Anterior cingulate cortex (tissue), 58 donors: ENCODE data around the gene UBR3.
A peak's percentile ranks its signal among the peaks of the same experiment; 100 is the strongest.

Experiments used
- DNase-seq, 58 donors: peaks; one replicate each; lab custom pipeline; 2025; lab: John Stamatoyannopoulos, UW

UBR3 gene

GRCh38 chr2:170030040-170030439 is 202.8 kb downstream of the UBR3 start:
- DNase-seq: no peak

- DNase-seq: no peak
Observed at GRCh38 chr2:170031288-170031687, 204.0 kb downstream of the UBR3 start.

- no peak for DNase-seq
Observed at GRCh38 chr2:170034596-170034995, 207.3 kb downstream of the UBR3 start.

DNA sequence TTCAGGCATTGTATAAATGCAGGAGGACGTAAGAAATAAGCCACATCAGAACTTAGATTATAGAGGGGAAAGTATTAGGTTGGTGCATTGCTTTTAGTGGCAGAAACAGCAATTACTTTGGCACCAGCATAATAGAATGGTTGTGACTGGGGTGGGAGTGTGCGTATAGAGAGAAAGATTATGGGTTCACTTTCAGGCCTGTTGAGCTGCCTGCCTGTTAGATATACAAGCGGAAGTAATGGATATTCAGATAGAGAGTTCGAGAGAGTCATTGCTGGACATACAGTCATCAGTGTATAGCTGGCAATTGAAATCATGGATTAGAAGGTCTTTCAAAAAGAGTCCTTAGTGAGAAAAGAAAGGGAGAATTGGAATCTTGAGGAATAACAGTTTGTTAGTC is 211.5 kb downstream of the UBR3 start:
- DNase-seq: no peak

GRCh38 chr2:170039401-170040172 is 212.3 kb downstream of the UBR3 start:
- no peak for DNase-seq

DNA sequence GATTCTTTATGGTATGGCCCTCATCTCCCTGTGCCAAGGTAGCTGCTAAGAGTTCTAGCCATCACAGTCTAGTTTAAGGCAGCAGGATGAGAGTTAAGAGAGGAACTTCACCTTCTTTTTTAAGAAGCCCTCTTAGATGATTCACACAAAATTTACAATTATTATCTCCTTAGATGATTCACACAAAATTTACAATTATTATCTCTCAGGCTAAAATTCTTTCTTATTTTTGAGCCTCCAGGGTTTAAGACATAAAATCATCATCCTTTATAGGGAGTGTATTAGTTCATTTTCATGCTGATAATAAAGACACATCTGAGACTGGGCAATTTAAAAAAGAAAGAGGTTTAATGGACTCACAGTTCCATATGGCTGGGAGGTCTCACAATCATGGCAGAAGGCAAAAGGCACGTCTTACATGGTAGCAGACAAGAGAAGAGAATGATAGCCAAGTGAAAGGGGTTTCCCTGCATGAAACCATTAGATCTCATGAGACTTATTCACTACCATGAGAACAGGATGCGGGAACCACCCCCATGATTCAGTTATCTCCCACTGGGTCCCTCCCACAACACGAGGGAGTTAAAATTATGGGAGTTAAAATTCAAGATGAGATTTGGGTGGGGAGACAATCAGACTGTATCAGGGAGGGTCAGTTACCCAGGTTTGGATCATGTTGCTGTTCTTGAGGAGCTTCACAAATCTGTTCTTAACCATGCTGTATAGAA is 217.7 kb downstream of the UBR3 start:
- DNase-seq: no peak

GRCh38 chr2:170047331-170048065 is 220.2 kb downstream of the UBR3 start:
- DNase-seq: no peak

DNA sequence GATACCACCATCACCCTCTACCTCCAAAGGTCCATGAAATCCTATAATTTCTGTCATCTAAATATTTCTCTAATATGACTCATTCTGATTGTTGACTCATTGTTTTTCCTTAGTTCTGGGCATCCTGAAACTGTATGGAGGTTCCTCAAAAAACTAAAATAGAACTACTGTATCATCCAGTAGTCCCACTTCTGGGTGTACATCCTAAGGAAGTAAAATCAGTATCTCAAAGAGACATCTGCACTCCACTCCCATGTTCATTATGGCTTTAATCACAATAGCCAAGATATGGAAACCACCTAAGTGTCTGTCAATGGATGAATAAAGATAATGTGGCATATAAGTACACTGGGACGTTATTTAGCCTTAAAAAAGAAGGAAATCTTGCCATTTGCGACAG is 224.9 kb downstream of the UBR3 start:
- no peak for DNase-seq

DNA sequence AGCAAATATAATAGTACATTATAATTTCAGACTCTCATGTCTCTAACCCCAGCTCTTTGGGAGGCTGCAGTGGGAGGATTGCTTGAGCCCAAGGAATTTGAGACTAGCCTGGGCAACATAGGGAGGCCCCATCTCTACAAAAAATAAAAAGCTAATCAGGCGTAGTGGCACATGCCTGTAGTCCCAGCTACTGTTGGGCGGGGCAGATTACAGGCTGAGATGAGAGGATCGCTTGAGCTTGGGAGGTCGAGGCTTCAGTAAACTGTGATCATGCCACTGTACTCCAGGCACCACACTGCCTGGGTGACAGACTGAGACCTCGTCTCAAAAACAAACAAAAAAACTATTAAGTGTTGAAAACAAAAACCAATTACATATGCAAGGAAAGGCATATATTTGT is 227.7 kb downstream of the UBR3 start:
- DNase-seq: no peak

DNA sequence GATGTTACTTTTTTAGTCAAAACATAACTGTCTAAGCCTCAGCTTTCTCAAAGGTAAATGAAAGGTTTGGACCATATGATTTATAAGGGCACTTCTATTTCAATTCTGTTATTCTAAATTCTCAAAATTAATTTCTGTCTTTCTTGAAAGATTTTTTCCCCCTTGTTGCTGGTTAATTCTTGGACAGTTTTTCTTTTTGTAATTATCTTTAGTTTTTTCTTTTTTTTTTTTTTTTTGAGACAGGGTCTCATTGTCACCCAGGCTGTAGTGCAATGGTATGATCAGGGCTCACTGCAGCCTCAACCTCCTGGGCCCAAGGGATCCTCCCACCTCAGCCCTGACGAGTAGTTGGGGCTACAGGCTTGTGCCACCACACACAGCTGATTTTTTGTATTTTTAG is 229.6 kb downstream of the UBR3 start:
- DNase-seq: no peak

- DNase-seq: peak in 1 of 58 donors; percentile 6
Observed at GRCh38 chr2:170063456-170064235, 236.4 kb downstream of the UBR3 start.

GRCh38 chr2:170070778-170071177 is 243.5 kb downstream of the UBR3 start:
- DNase-seq: no peak

- peak in 49 of 58 donors; percentile 1 to 79 (median 36) for DNase-seq
Observed at GRCh38 chr2:170073288-170073687, 246.0 kb downstream of the UBR3 start.

- no peak for DNase-seq
Observed at GRCh38 chr2:170076189-170076588, 248.9 kb downstream of the UBR3 start.

GRCh38 chr2:170077830-170078569 is 250.7 kb downstream of the UBR3 start:
- no peak for DNase-seq

GRCh38 chr2:170084820-170085491 is 257.7 kb downstream of the UBR3 start:
- no peak for DNase-seq

- no peak for DNase-seq
Observed at GRCh38 chr2:170086117-170086688, 258.9 kb downstream of the UBR3 start.

GRCh38 chr2:170086751-170087412 is 259.6 kb downstream of the UBR3 start:
- no peak for DNase-seq
